ENCODE measurements around the gene RAB25.

Gene RAB25

DNA sequence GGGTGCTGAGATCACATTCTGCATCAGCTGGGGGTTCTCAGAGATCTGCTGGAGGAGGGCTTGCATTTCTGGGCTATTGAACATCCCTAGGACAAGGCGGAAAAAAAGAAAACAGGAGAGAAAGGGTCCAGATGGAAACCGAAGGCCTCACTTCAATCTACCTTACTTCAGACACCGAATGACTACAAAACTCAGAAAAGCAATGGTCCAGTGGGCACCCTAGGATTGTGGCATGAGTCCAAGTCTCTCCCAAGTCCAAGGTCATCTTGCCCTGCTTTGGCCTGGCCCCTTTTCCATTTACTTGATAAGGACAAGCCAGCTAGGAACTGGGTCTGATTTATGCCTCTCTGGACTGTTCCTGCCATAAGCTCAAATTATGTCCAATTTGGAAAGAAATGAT lies 18.1 kb upstream of the RAB25 start:
- Histone ChIP-seq H3K18ac (ENCODE audit: low read length) (no peak overlapping the region), H2BK12ac (ENCODE audit: low read length) (no peak overlapping the region), H3K27me3 (ENCODE audit: insufficient read depth, low read length) (no peaks in the 10 kb centered on the region), H3K79me1 (ENCODE audit: low read length) (no peaks in the 10 kb centered on the region), H3K14ac (ENCODE audit: low read length) (no peak overlapping the region), H2BK5ac (ENCODE audit: low read depth, low read length, poor library complexity) (no peak overlapping the region), H3K9ac (ENCODE audit: low read length) (no peak overlapping the region), H2BK120ac (ENCODE audit: insufficient read depth, low read length, poor library complexity) (no peak overlapping the region), H4K8ac (ENCODE audit: low read depth, low read length) (no peak overlapping the region), H4K12ac (ENCODE audit: low read depth, low read length) (no peak overlapping the region), H3K4me3 (ENCODE audit: low read depth, low read length) (no peak overlapping the region), H2AFZ (ENCODE audit: insufficient read depth, low read length, poor library complexity) (no peak overlapping the region), H3K79me2 (ENCODE audit: control insufficient read depth, insufficient read depth, low read length, poor library complexity) (no peaks in the 10 kb centered on the region), H3K27ac (ENCODE audit: low read depth, low read length) (no peak overlapping the region), H3K4me1 (ENCODE audit: control insufficient read depth in 1 of 2, insufficient read depth in 2 of 2, low read length in 2 of 2) (peaks cover 0 to 3% of the 10 kb centered on the region in 2 experiments), H3K9me3 (ENCODE audit: insufficient read depth, low read depth, low read length) (no peaks in the 10 kb centered on the region), H3K4me2 (ENCODE audit: low read length) (no peak overlapping the region), H4K91ac (ENCODE audit: low read depth, low read length) (no peak overlapping the region), H3K36me3 (ENCODE audit: control insufficient read depth in 1 of 2, insufficient read depth in 2 of 2, low read length in 2 of 2) (peaks cover 27 to 44% of the 10 kb centered on the region in 2 experiments), H3K23ac (ENCODE audit: low read length) (no peak overlapping the region), H2AK5ac (ENCODE audit: low read length) (no peak overlapping the region), H3K4ac (ENCODE audit: low read depth, low read length) (no peak overlapping the region)
- WGBS (ENCODE audit: extremely low coverage, insufficient coverage, insufficient read length): no CpG with 5 or more reads among the region's 3 CpGs
- no peak for DNase-seq

DNA sequence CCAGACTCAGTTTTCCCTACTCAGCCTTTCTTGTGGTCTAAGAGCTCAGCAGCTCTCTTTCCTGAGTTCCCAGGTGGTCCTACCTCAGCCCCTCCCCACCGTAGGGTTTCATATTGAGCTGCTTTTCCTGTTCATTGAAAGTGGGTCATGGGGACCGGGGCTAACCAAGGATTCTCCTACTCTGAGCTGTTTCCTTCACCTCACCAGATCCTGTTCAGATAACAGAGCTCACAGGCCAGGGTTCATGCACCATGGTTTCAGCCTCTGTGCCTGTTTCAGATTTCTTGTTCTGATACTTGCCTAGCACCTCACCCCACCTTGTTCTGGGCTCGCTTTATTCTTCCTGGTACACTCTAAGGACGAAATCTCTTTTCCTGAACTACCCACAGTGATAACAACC lies 15.9 kb upstream of the RAB25 start:
- Histone ChIP-seq H3K79me2 (ENCODE audit: control insufficient read depth, insufficient read depth, low read length, poor library complexity) (no peaks in the 10 kb centered on the region), H4K8ac (ENCODE audit: low read depth, low read length) (no peak overlapping the region), H3K27ac (ENCODE audit: low read depth, low read length) (no peak overlapping the region), H3K9me3 (ENCODE audit: insufficient read depth, low read depth, low read length) (no peaks in the 10 kb centered on the region), H3K4me3 (ENCODE audit: low read depth, low read length) (no peak overlapping the region), H3K9ac (ENCODE audit: low read length) (peak overlapping the region; percentile 4), H3K18ac (ENCODE audit: low read length) (no peak overlapping the region), H3K4me2 (ENCODE audit: low read length) (no peak overlapping the region), H4K91ac (ENCODE audit: low read depth, low read length) (no peak overlapping the region), H3K23ac (ENCODE audit: low read length) (no peak overlapping the region), H2AFZ (ENCODE audit: insufficient read depth, low read length, poor library complexity) (no peak overlapping the region), H3K4me1 (ENCODE audit: control insufficient read depth in 1 of 2, insufficient read depth in 2 of 2, low read length in 2 of 2) (peaks cover 0 to 3% of the 10 kb centered on the region in 2 experiments), H3K27me3 (ENCODE audit: insufficient read depth, low read length) (no peaks in the 10 kb centered on the region), H3K14ac (ENCODE audit: low read length) (no peak overlapping the region), H4K12ac (ENCODE audit: low read depth, low read length) (no peak overlapping the region), H3K79me1 (ENCODE audit: low read length) (no peaks in the 10 kb centered on the region), H2BK12ac (ENCODE audit: low read length) (no peak overlapping the region), H2BK5ac (ENCODE audit: low read depth, low read length, poor library complexity) (no peak overlapping the region), H3K36me3 (ENCODE audit: control insufficient read depth in 1 of 2, insufficient read depth in 2 of 2, low read length in 2 of 2) (peaks cover 36 to 54% of the 10 kb centered on the region in 2 experiments), H3K4ac (ENCODE audit: low read depth, low read length) (no peak overlapping the region), H2AK5ac (ENCODE audit: low read length) (no peak overlapping the region), H2BK120ac (ENCODE audit: insufficient read depth, low read length, poor library complexity) (no peak overlapping the region)
- WGBS (ENCODE audit: extremely low coverage, insufficient coverage, insufficient read length): no CpG with 5 or more reads among the region's 4 CpGs
- no peak for DNase-seq

DNA sequence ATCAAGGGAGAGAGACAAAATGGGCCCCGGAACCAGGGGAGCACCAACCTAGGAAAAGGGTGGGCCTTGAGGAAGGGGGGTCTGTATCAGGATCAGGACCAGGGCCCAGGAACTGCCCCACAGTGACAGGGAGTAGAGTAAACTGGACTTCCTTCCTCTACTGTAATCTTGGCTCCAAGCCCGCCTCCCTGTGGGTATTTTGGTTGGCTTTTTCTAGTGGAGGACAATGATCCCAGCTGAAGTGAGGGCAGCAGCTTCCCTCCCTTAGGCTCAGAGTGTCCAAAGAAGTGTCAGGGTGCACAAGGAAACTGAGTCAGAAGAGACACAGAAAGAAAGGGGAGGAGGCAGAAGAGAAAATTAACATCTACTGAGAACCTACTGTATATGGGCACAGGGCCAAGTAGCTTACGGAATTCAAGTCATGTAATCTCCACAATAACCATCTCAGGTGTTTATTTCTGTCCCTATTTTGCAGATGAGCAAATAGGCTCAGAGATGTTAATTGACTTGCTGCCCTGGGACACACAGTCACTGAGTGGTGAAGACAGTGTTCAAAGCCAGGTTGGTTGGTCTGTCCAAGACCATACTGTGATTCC lies 12.2 kb upstream of the RAB25 start:
- no peak overlapping the region for H3K4me3 ChIP-seq (ENCODE audit: low read depth, low read length)
- H4K12ac ChIP-seq (ENCODE audit: low read depth, low read length): no peak overlapping the region
- peaks cover 2% of the 10 kb centered on the region for H3K79me2 ChIP-seq (ENCODE audit: control insufficient read depth, insufficient read depth, low read length, poor library complexity)
- no CpG with 5 or more reads among the region's 3 CpGs for WGBS (ENCODE audit: extremely low coverage, insufficient coverage, insufficient read length)
- H3K4me2 ChIP-seq (ENCODE audit: low read length): no peak overlapping the region
- H3K79me1 ChIP-seq (ENCODE audit: low read length): peaks cover 4% of the 10 kb centered on the region
- H2BK5ac ChIP-seq (ENCODE audit: low read depth, low read length, poor library complexity): no peak overlapping the region
- no peak overlapping the region for H3K27ac ChIP-seq (ENCODE audit: low read depth, low read length)
- no peaks in the 10 kb centered on the region for H3K27me3 ChIP-seq (ENCODE audit: insufficient read depth, low read length)
- no peak overlapping the region for H3K23ac ChIP-seq (ENCODE audit: low read length)
- DNase-seq: no peak
- no peak overlapping the region for H4K91ac ChIP-seq (ENCODE audit: low read depth, low read length)
- H2BK120ac ChIP-seq (ENCODE audit: insufficient read depth, low read length, poor library complexity): no peak overlapping the region
- no peak overlapping the region for H2AK5ac ChIP-seq (ENCODE audit: low read length)
- no peak overlapping the region for H2BK12ac ChIP-seq (ENCODE audit: low read length)
- no peak overlapping the region for H3K14ac ChIP-seq (ENCODE audit: low read length)
- H3K4me1 ChIP-seq (ENCODE audit: control insufficient read depth in 1 of 2, insufficient read depth in 2 of 2, low read length in 2 of 2): peaks cover 0 to 2% of the 10 kb centered on the region in 2 experiments
- no peak overlapping the region for H3K18ac ChIP-seq (ENCODE audit: low read length)
- no peak overlapping the region for H4K8ac ChIP-seq (ENCODE audit: low read depth, low read length)
- H3K9ac ChIP-seq (ENCODE audit: low read length): no peak overlapping the region
- no peak overlapping the region for H2AFZ ChIP-seq (ENCODE audit: insufficient read depth, low read length, poor library complexity)
- H3K9me3 ChIP-seq (ENCODE audit: insufficient read depth, low read depth, low read length): no peaks in the 10 kb centered on the region
- H3K36me3 ChIP-seq (ENCODE audit: control insufficient read depth in 1 of 2, insufficient read depth in 2 of 2, low read length in 2 of 2): peaks cover 22 to 31% of the 10 kb centered on the region in 2 experiments
- H3K4ac ChIP-seq (ENCODE audit: low read depth, low read length): no peak overlapping the region

DNA sequence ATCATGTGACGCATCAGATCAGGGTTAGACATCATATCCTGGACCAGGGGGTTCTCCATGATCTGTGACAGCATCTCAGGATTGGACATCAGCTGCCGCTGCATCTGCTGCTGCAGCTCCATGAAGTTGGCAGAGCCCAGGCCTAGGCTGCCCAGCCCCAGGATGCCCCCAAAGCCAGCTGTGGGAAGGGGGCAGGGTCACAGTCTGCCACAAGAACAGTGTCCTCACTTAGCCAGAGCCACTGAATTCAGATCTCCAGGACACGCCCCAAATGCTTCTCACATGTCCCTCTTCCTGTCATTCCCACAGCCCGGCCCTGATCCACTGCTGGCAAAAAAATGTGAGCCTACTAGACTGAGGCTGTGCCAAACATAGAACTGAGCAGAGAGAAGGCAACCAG lies 10.6 kb upstream of the RAB25 start:
- no peak overlapping the region for H3K4me2 ChIP-seq (ENCODE audit: low read length)

More for the DNA sequence above, 10.6 kb upstream of the RAB25 start:
- Histone ChIP-seq H2BK12ac (ENCODE audit: low read length) (no peak overlapping the region), H2AK5ac (ENCODE audit: low read length) (no peak overlapping the region), H3K4me3 (ENCODE audit: low read depth, low read length) (no peak overlapping the region), H3K4ac (ENCODE audit: low read depth, low read length) (no peak overlapping the region), H2BK5ac (ENCODE audit: low read depth, low read length, poor library complexity) (no peak overlapping the region), H3K27ac (ENCODE audit: low read depth, low read length) (no peak overlapping the region), H3K79me2 (ENCODE audit: control insufficient read depth, insufficient read depth, low read length, poor library complexity) (peaks cover 13% of the 10 kb centered on the region), H2BK120ac (ENCODE audit: insufficient read depth, low read length, poor library complexity) (no peak overlapping the region), H3K36me3 (ENCODE audit: control insufficient read depth in 1 of 2, insufficient read depth in 2 of 2, low read length in 2 of 2) (peaks cover 19 to 28% of the 10 kb centered on the region in 2 experiments), H3K23ac (ENCODE audit: low read length) (no peak overlapping the region), H3K14ac (ENCODE audit: low read length) (no peak overlapping the region), H4K91ac (ENCODE audit: low read depth, low read length) (no peak overlapping the region), H4K12ac (ENCODE audit: low read depth, low read length) (no peak overlapping the region), H3K18ac (ENCODE audit: low read length) (no peak overlapping the region), H2AFZ (ENCODE audit: insufficient read depth, low read length, poor library complexity) (no peak overlapping the region), H3K9me3 (ENCODE audit: insufficient read depth, low read depth, low read length) (no peaks in the 10 kb centered on the region), H4K8ac (ENCODE audit: low read depth, low read length) (no peak overlapping the region), H3K9ac (ENCODE audit: low read length) (no peak overlapping the region), H3K27me3 (ENCODE audit: insufficient read depth, low read length) (no peaks in the 10 kb centered on the region), H3K79me1 (ENCODE audit: low read length) (peaks cover 17% of the 10 kb centered on the region), H3K4me1 (ENCODE audit: control insufficient read depth in 1 of 2, insufficient read depth in 2 of 2, low read length in 2 of 2) (peaks cover 2 to 4% of the 10 kb centered on the region in 2 experiments)
- no CpG with 5 or more reads among the region's 4 CpGs for WGBS (ENCODE audit: extremely low coverage, insufficient coverage, insufficient read length)
- peak in 1 of 2 donors; percentile 43 for DNase-seq

All from trophoblast cell (in vitro differentiated cells and primary cell).